ENCODE results near the gene NDUFAF3. TPM values are rescaled to one million over a fixed set of nuclear protein-coding genes. Genes with fewer than 3 reads are reported as not detected.

NDUFAF3 gene
- total and polyA plus RNA-seq, 2 experiments from 2014 or later = 49.9 to 118 TPM

DNA sequence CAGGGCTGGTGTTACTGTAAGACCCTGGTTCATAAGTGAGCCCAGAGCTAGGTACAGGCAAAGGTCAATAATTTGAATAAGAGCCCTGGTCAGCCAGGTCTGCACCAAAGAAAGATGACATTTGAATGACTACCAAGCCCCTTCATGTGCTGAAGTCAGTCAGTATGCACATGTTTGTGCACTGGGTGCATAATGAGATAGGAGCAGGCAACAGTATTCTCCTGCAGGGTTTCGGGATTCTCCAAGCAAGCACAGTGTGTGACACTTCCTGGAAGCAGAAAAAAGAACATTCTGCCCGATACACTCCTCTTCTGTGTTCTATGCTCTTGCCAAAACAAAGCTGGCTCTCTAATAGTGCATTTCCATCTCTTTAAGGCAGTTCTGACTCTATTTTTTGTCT is 12.7 kb downstream of the NDUFAF3 start:
- no peak overlapping the region for H3K4me2 ChIP-seq
- no peak overlapping the region for H2AFZ ChIP-seq
- TF ChIP-seq POLR2AphosphoS5 (IDR thresholded peaks at IDR 0.05; ENCODE audit: low read depth) (no peak), ZNF331 (CRISPR knock-in tag; IDR thresholded peaks at IDR 0.05; ENCODE audit: low read depth) (no peak), ZNF462 (CRISPR knock-in tag; IDR thresholded peaks at IDR 0.05) (no peak), CTCF (conservative IDR thresholded peaks at IDR 0.05; ENCODE audit: low read depth in 2 of 2) (no peak), STAT1 (IDR thresholded peaks at IDR 0.05; ENCODE audit: unreplicated experiment) (no peak), ETS1 (IDR thresholded peaks at IDR 0.05) (no peak), EZH2 (IDR thresholded peaks at IDR 0.05; ENCODE audit: low read depth, unreplicated experiment) (no peak), NANOG (IDR thresholded peaks at IDR 0.05; ENCODE audit: borderline replicate concordance) (no peak), ZNF114 (CRISPR knock-in tag; IDR thresholded peaks at IDR 0.05) (no peak), EZH2phosphoT487 (IDR thresholded peaks at IDR 0.05; ENCODE audit: unreplicated experiment) (no peak), JUNB (IDR thresholded peaks at IDR 0.05; ENCODE audit: unreplicated experiment) (no peak), CREB1 (CRISPR knock-in tag; IDR thresholded peaks at IDR 0.05; ENCODE audit: low read depth) (no peak), REST (IDR thresholded peaks at IDR 0.05; ENCODE audit: unreplicated experiment) (no peak)
- DNase-seq (ENCODE audit: low spot score) = no peak
- no peak overlapping the region for H3K27ac Mint-ChIP-seq
- no peaks in the 10 kb centered on the region for H3K4me1 ChIP-seq (ENCODE audit: insufficient read depth)
- ATAC-seq = no peak
- H4K20me1 ChIP-seq (replicated peaks; ENCODE audit: insufficient read depth) = peaks cover 12% of the 10 kb centered on the region
- H3K79me2 ChIP-seq (replicated peaks; ENCODE audit: insufficient read depth) = no peaks in the 10 kb centered on the region; the same call in 1 of the 2 replicates
- peaks cover 48% of the 10 kb centered on the region for H3F3A ChIP-seq (replicated peaks; ENCODE audit: low read depth)
- no peaks in the 10 kb centered on the region for H3K9me3 Mint-ChIP-seq
- H3K9me2 ChIP-seq (ENCODE audit: insufficient read depth) = no peaks in the 10 kb centered on the region
- no peak overlapping the region for H3K4me3 ChIP-seq
- H3K27ac ChIP-seq (ENCODE audit: low read depth) = no peak overlapping the region
- H3K36me3 Mint-ChIP-seq (ENCODE audit: low read depth) = peaks cover 56% of the 10 kb centered on the region
- no peak overlapping the region for H3K4me3 Mint-ChIP-seq
- no peaks in the 10 kb centered on the region for H3K27me3 ChIP-seq (ENCODE audit: insufficient read depth)
- no peaks in the 10 kb centered on the region for H3K4me1 Mint-ChIP-seq
- H3K27me3 Mint-ChIP-seq (ENCODE audit: insufficient read depth, low read depth, poor library complexity) = peaks cover 3% of the 10 kb centered on the region
- H3K36me3 ChIP-seq (ENCODE audit: insufficient read depth) = peaks cover 39% of the 10 kb centered on the region
